CD4-positive, alpha-beta memory T cell (primary cell): Measurements from ENCODE around the gene ZFYVE28. TPM values are rescaled to one million over a fixed set of nuclear protein-coding genes. Genes with fewer than 3 reads are reported as not detected.

Source experiments
- CTCF ChIA-PET: fragments of 350-600 bp; sonication (Branson Sonifier 250); formaldehyde crosslinking; loops from one replicate; lab custom pipeline; 2021; ENCODE audit warnings: inconsistent platforms; ENCODE audit not compliant: partially characterized antibody; lab: Charles Lee
- POLR2A ChIA-PET: fragments of 350-600 bp; sonication (Branson Sonifier 250); formaldehyde crosslinking; loops from one replicate; lab custom pipeline; 2021; ENCODE audit not compliant: partially characterized antibody; lab: Charles Lee
- DNase-seq, 5 donors: peaks; one replicate each; pipeline versions ENCODE4 v3.0.0 to v3.0.0-alpha.2; 2020 to 2022; ENCODE audit warnings: mixed read lengths in 1 of 5
- H3K27ac ChIP-seq: one replicate; pipeline ENCODE4 v1.7.0; 2013; ENCODE audit warnings: low read depth, low read length
- H3K27me3 ChIP-seq: 2 replicates; pipeline ENCODE4 v1.7.0; 2013; ENCODE audit warnings: mild to moderate bottlenecking, low read length, moderate library complexity; ENCODE audit not compliant: insufficient read depth
- H3K36me3 ChIP-seq: 2 replicates; pipeline ENCODE4 v1.7.0; 2013; ENCODE audit warnings: mild to moderate bottlenecking, low read length, moderate library complexity; ENCODE audit not compliant: insufficient read depth
- H3K4me1 ChIP-seq: 2 replicates; pipeline ENCODE4 v1.7.0; 2013; ENCODE audit warnings: mild to moderate bottlenecking, low read length, moderate library complexity; ENCODE audit not compliant: insufficient read depth
- H3K4me3 ChIP-seq, 2 donors: one replicate each; pipeline ENCODE4 v1.7.0; 2013; ENCODE audit warnings: low read length in 2 of 2, mild to moderate bottlenecking in 1 of 2
- H3K9me3 ChIP-seq, 2 donors: one replicate each; pipeline ENCODE4 v1.7.0; 2013; ENCODE audit warnings: low read length in 2 of 2, control low read depth in 1 of 2; ENCODE audit not compliant: control insufficient read depth in 1 of 2
- H3K27ac Mint-ChIP-seq, 7 donors: one replicate each; pipeline ENCODE4 v1.8.0; 2020 to 2021; ENCODE audit warnings: mixed read lengths in 7 of 7, mild to moderate bottlenecking in 6 of 7, inconsistent platforms in 3 of 7, moderate library complexity in 3 of 7
- H3K27me3 Mint-ChIP-seq, 2 donors: one replicate each; pipeline ENCODE4 v1.8.0; 2020 to 2021; ENCODE audit warnings: mixed read lengths in 2 of 2
- H3K36me3 Mint-ChIP-seq, 2 donors: one replicate each; pipeline ENCODE4 v1.8.0; 2020 to 2021; ENCODE audit warnings: mixed read lengths in 2 of 2, inconsistent platforms in 1 of 2, mild to moderate bottlenecking in 1 of 2
- H3K4me1 Mint-ChIP-seq, 4 donors: one replicate each; pipeline ENCODE4 v1.8.0; 2020 to 2021; ENCODE audit warnings: mixed read lengths in 4 of 4, mild to moderate bottlenecking in 1 of 4
- H3K4me3 Mint-ChIP-seq, 8 donors: one replicate each; pipeline ENCODE4 v1.8.0; 2020 to 2021; ENCODE audit warnings: mixed read lengths in 8 of 8, mild to moderate bottlenecking in 7 of 8, moderate library complexity in 6 of 8, inconsistent platforms in 3 of 8
- H3K9me3 Mint-ChIP-seq, 8 donors: one replicate each; pipeline ENCODE4 v1.8.0; 2020 to 2021; ENCODE audit warnings: mixed read lengths in 8 of 8, mild to moderate bottlenecking in 5 of 8, inconsistent platforms in 3 of 8, moderate library complexity in 1 of 8
- intact Hi-C: fragments of 100-400 bp; cut with micrococcal nuclease; formaldehyde crosslinking; loops from one replicate; pipeline ENCODE4 v1.15.1; 2023
- polyA plus RNA-seq, 2 donors: library from polyadenylated mRNA; unstranded; fragments of 300-500 nt; fragmentation: Illumina TruSeq; gene quantifications; one replicate each; pipeline ENCODE4 v1.2.3, GENCODE V29; 2021
- total RNA-seq, 2 experiments: library from RNA; stranded (reverse); gene quantifications; one replicate each; pipeline ENCODE4 v1.2.3, GENCODE V29; 2021

ZFYVE28 gene
- total and polyA plus RNA-seq, 4 experiments from 2014 or later, result 13.1 to 31.8 (median 23.8) TPM

- Mint-ChIP-seq H3K4me1 (peaks cover 7 to 52% (median 20%) of the 10 kb centered on the region in 4 donors), H3K36me3 (peaks cover 0 to 4% of the 10 kb centered on the region in 2 donors), H3K4me3 (peak overlapping the region; percentile 47 to 86 (median 81)), H3K27ac (peak overlapping the region; percentile 13 to 90 (median 53)), H3K27me3 (no peaks in the 10 kb centered on the region), H3K9me3 (peaks cover 0 to 4% (median 0%) of the 10 kb centered on the region in 8 donors)
- CTCF ChIA-PET, result interaction anchor here (0.9 kb wide), 1 partner anchor 49 kb away, joined by 3 read pairs; no protein-coding TSS in a partner anchor
- Histone ChIP-seq H3K27ac (peak overlapping the region; percentile 43), H3K27me3 (no peaks in the 10 kb centered on the region), H3K36me3 (no peaks in the 10 kb centered on the region), H3K9me3 (no peaks in the 10 kb centered on the region), H3K4me1 (peaks cover 26% of the 10 kb centered on the region), H3K4me3 (peak overlapping the region; percentile 6 to 39)
- no peak for DNase-seq
- POLR2A ChIA-PET, result interaction anchor here (1.3 to 3.6 kb wide), 2 partner anchors 48 to 104 kb away, joined by 3 to 15 read pairs; no protein-coding TSS in a partner anchor
- intact Hi-C loops, result loop anchor here (2.0 kb wide), 1 partner anchor 49 kb away; no protein-coding TSS in a partner anchor
Observed at GRCh38 chr4:2363951-2364653, 54.3 kb downstream of the ZFYVE28 start.

- Mint-ChIP-seq H3K4me3 (peak overlapping the region in 4 of 8 donors; percentile 13 to 86 (median 62)), H3K27me3 (no peaks in the 10 kb centered on the region), H3K9me3 (no peaks in the 10 kb centered on the region), H3K4me1 (peaks cover 7 to 54% (median 20%) of the 10 kb centered on the region in 4 donors), H3K36me3 (no peaks in the 10 kb centered on the region), H3K27ac (peak overlapping the region in 3 of 7 donors; percentile 11 to 72 (median 41))
- intact Hi-C loops, result no loop called here
- DNase-seq, result no peak
- CTCF ChIA-PET, result interaction anchor here (0.9 kb wide), 1 partner anchor 50 kb away, joined by 3 read pairs; no protein-coding TSS in a partner anchor
- Histone ChIP-seq H3K9me3 (no peaks in the 10 kb centered on the region), H3K4me3 (no peak overlapping the region), H3K27ac (no peak overlapping the region), H3K4me1 (peaks cover 26% of the 10 kb centered on the region), H3K36me3 (no peaks in the 10 kb centered on the region), H3K27me3 (no peaks in the 10 kb centered on the region)
- POLR2A ChIA-PET, result no interaction called here
Observed at GRCh38 chr4:2363056-2363721, 55.3 kb downstream of the ZFYVE28 start.

- DNase-seq, result no peak
- H3K4me3 Mint-ChIP-seq, result no peak overlapping the region
- Histone ChIP-seq H3K27ac (no peak overlapping the region), H3K4me1 (peaks cover 26% of the 10 kb centered on the region), H3K9me3 (no peaks in the 10 kb centered on the region), H3K36me3 (no peaks in the 10 kb centered on the region), H3K27me3 (no peaks in the 10 kb centered on the region), H3K4me3 (no peak overlapping the region)
- H3K36me3 Mint-ChIP-seq, result no peaks in the 10 kb centered on the region
- H3K27me3 Mint-ChIP-seq, result no peaks in the 10 kb centered on the region
- no peaks in the 10 kb centered on the region for H3K9me3 Mint-ChIP-seq
- H3K27ac Mint-ChIP-seq, result peak overlapping the region in 1 of 7 donors; percentile 61
- intact Hi-C loops, result no loop called here
- CTCF ChIA-PET, result no interaction called here
- POLR2A ChIA-PET, result interaction anchor here (1.0 kb wide), 1 partner anchor 51 kb away, joined by 3 read pairs; no protein-coding TSS in a partner anchor
- H3K4me1 Mint-ChIP-seq, result peaks cover 7 to 60% (median 21%) of the 10 kb centered on the region in 4 donors
Observed at GRCh38 chr4:2362266-2363055, 56.0 kb downstream of the ZFYVE28 start.

- H3K4me1 Mint-ChIP-seq, result peaks cover 5 to 56% (median 20%) of the 10 kb centered on the region in 4 donors
- no peaks in the 10 kb centered on the region for H3K27me3 Mint-ChIP-seq
- CTCF ChIA-PET, result interaction anchor here (1.1 to 1.7 kb wide), 2 partner anchors 51 to 114 kb away, joined by 3 to 6 read pairs; no protein-coding TSS in a partner anchor
- no peaks in the 10 kb centered on the region for H3K36me3 Mint-ChIP-seq
- no peak overlapping the region for H3K4me3 ChIP-seq
- H3K27me3 ChIP-seq, result no peaks in the 10 kb centered on the region
- no peak overlapping the region for H3K27ac ChIP-seq
- H3K9me3 ChIP-seq, result no peaks in the 10 kb centered on the region
- no peak for DNase-seq
- peaks cover 26% of the 10 kb centered on the region for H3K4me1 ChIP-seq
- intact Hi-C loops, result no loop called here
- H3K27ac Mint-ChIP-seq, result peak overlapping the region in 3 of 7 donors; percentile 8 to 61 (median 17)
- peak overlapping the region in 3 of 8 donors; percentile 13 to 43 (median 30) for H3K4me3 Mint-ChIP-seq
- POLR2A ChIA-PET, result interaction anchor here (0.6 to 1.2 kb wide), 3 partner anchors 38 to 51 kb away, joined by 3 to 6 read pairs (median 3); no protein-coding TSS in a partner anchor
- H3K36me3 ChIP-seq, result no peaks in the 10 kb centered on the region
- H3K9me3 Mint-ChIP-seq, result no peaks in the 10 kb centered on the region
Observed at GRCh38 chr4:2361366-2362265, 56.8 kb downstream of the ZFYVE28 start.

- POLR2A ChIA-PET, result interaction anchor here (1.2 kb wide), 1 partner anchor 53 kb away, joined by 6 read pairs; no protein-coding TSS in a partner anchor
Observed at GRCh38 chr4:2360396-2360730, 58.1 kb downstream of the ZFYVE28 start.

More at GRCh38 chr4:2360396-2360730, 58.1 kb downstream of the ZFYVE28 start:
- Histone ChIP-seq H3K27me3 (no peaks in the 10 kb centered on the region), H3K27ac (no peak overlapping the region), H3K36me3 (no peaks in the 10 kb centered on the region), H3K4me1 (peaks cover 23% of the 10 kb centered on the region), H3K4me3 (no peak overlapping the region), H3K9me3 (no peaks in the 10 kb centered on the region)
- Mint-ChIP-seq H3K27me3 (no peaks in the 10 kb centered on the region), H3K36me3 (no peaks in the 10 kb centered on the region), H3K27ac (peak overlapping the region in 1 of 7 donors; percentile 57), H3K4me1 (peaks cover 5 to 46% (median 21%) of the 10 kb centered on the region in 4 donors), H3K9me3 (no peaks in the 10 kb centered on the region), H3K4me3 (no peak overlapping the region)
- no peak for DNase-seq
- intact Hi-C loops, result no loop called here
- CTCF ChIA-PET, result interaction anchor here (0.7 to 1.7 kb wide), 3 partner anchors 22 to 112 kb away, joined by 3 to 6 read pairs (median 3); no protein-coding TSS in a partner anchor
